Hematopoietic multipotent progenitor cell (in vitro differentiated cells): Measurements from ENCODE around the gene LTBP1. TPM values are rescaled to one million over a fixed set of nuclear protein-coding genes. Genes with fewer than 3 reads are reported as not detected.

Source experiments
- DNase-seq, 3 donors: peaks; one replicate each; pipeline ENCODE4 v3.0.0-alpha.2; 2011 to 2015; ENCODE audit warnings: low read depth in 2 of 3, low spot score in 2 of 3
- total RNA-seq: library from RNA; depleted of rRNA; stranded (reverse); fragments of >200 nt; gene quantifications from one replicate; pipeline ENCODE4 v1.2.3, GENCODE V29; 2012

Gene LTBP1
- total RNA-seq, 1 donor: 4.3 TPM

DNA sequence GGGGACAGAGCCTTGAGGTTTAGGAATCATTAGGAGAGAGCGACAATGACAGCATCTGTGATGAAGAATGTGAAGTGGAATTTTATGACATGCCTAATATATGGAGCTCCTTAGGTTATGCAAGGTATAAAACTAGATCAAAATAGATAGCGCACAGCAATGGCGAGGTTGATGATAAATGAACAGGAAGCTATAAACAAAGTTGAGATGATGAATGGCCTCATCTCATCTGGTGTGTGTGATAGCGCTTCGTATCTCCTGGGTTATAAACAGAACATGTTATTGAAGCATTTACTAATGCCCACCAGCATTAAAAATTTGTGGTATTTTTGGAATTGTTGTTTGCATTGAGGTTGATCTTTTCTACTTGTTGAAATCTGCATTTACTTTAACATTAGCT, 231.5 kb downstream of the LTBP1 start:
- DNase-seq: no peak

DNA sequence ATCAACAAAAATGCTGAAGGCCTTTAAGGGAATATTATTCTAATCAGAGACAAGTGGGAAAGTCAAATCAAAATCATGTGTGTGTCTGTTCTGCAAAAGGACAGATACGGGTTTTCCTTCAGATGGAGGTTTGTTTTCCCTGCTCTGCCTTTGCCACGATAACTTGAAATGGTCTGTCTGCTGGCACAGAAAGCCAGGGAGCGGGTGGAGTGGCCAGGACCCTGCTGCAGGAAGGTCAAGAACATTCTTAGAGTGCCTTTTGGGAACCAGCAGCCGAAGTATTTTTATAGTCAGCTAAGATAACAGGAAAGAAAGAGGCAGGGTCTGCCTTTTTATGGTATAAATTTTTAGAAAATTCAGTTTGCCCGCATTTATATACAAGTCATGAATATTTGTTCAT, 234.2 kb downstream of the LTBP1 start:
- DNase-seq: no peak

DNA sequence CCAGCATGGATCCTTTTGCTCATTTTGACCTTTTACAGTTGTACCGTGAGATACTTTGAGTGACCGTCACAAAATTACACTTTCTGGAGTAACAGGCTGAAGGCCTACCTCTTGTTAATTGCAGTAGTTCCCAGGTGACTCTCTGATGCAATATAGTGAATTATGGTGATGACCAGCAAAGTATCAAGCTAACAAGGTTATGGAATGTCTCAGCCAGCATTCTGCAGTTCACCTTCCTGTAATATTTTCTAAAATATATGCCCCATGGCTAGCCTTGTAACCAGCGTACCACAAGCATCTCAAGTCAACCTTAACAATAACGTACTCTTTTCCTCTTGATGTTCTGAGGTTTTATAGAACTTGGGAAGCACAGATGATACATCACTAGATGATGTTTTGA, 234.7 kb downstream of the LTBP1 start:
- no peak for DNase-seq

DNA sequence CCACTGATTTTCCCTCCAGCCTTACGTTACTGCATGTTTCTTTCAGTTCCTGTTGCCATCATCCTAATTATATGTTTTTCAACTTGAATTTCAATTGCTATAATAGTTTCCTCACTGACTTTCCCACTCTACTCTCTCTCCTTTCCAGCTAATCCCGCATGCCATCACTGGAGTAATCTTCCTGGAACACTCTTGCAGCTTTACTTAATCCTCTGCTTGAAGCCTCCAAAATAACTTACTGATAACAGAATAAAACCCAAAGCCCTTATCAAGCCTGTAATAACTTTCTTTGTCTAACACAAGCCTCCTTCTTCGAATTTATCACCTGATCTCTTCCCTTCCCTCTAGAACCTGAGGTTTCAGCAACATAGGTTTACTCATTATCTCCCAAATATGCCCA, 237.3 kb downstream of the LTBP1 start:
- no peak for DNase-seq

- DNase-seq: no peak
Measured at GRCh38 chr2:33186937-33187336, 240.2 kb downstream of the LTBP1 start.

GRCh38 chr2:33188799-33189198, 242.0 kb downstream of the LTBP1 start:
- no peak for DNase-seq

- no peak for DNase-seq
Measured at GRCh38 chr2:33190393-33190937, 243.7 kb downstream of the LTBP1 start.

DNA sequence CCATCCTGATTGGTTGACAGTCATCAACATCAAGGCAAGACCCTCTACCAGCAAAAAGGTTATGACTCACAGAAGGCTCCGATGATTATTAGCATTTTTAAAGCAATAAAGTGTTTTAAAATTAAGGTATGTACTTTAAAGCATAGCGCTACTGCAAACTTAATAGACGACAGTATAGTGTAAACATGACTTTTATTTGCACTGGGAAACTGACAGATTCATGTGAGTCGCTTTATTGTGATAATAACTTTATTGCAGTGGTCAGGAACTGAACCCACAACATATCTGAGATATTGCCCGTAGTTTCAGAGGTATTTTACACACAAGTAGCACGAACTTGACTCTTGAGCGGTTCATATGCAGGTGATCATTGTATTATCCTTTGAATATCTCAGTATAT, 249.1 kb downstream of the LTBP1 start:
- DNase-seq: no peak

- no peak for DNase-seq
Measured at GRCh38 chr2:33196700-33197099, 249.9 kb downstream of the LTBP1 start.

GRCh38 chr2:33197198-33197938, 250.6 kb downstream of the LTBP1 start:
- DNase-seq: no peak

GRCh38 chr2:33202641-33203522, 256.1 kb downstream of the LTBP1 start:
- no peak for DNase-seq

DNA sequence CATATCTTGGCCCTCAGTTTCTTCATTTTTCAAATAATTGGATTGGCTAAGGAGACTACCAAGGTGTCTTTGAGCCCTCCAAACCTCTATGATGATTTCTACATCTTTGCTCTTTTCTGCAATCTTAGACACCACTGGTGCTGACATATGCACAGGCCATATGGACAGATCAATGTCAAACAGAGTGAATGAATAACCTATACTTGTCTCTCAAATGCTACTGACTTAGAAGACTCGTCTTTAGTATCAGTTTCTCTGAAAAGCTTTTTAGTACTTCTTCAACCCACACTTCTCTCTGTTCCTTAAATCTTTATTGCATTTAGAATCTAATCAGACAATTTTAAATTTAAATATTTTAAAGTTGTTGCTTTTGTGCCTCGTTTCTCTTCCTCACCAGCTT, 258.2 kb downstream of the LTBP1 start:
- no peak for DNase-seq

DNA sequence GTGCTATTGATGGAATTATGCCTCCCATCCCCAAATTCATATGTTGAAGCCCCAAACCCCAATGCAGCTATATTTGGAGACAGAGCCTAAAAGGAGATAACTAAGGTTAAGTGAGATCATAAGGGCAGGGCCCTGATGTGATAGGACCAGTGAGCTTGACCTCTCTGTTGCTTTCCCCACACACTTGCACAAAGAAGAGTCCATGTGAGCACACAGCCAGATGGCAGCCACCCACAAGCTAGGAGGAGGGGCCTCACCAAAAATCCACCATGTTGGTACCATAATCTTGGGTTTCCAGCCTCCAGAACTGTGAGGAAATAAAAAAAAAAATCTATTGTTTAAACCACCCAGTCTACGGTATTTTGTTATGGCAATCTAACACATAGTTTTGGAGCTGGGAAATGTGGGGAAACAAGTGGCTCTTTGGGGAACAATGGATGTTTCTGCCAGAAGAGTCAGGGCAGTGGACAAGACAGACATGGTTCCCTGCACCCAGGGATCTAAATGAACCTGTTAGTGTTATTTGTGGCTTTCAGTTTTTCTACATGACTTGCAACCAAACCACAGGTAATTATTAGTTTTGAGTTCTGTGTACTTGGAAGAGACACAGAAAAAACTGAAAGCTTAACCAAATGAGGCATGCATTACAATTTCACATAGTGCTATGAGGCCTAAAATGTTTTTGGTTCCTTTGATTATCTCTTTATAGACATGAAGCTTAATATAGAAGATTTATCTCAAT, 259.1 kb downstream of the LTBP1 start:
- no peak for DNase-seq

- no peak for DNase-seq
Measured at GRCh38 chr2:33207151-33207740, 260.5 kb downstream of the LTBP1 start.

GRCh38 chr2:33208400-33208799, 261.6 kb downstream of the LTBP1 start:
- no peak for DNase-seq

DNA sequence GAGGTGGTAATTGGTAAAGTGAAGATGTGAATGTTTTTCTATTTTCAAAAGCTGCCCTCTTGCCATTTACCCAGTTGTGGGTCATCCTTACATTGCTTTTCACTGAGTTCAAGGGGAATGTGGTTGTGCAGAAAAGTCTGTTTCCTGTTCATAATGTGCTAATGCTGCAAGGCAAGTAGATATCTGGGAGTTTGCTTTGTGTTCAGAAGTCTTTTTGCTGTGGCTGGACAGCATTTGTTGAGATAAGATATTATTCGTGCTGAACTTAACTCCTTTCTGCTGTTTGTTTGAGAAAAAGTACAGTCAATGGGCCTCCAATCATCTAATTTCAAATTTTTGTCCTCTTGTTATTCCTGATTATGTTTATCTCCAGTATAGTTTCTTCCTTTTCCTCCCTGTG, 263.2 kb downstream of the LTBP1 start:
- DNase-seq: peak in 1 of 3 donors; percentile 7

- no peak for DNase-seq
Measured at GRCh38 chr2:33210626-33211025, 263.9 kb downstream of the LTBP1 start.

GRCh38 chr2:33212151-33212550, 265.4 kb downstream of the LTBP1 start:
- no peak for DNase-seq

DNA sequence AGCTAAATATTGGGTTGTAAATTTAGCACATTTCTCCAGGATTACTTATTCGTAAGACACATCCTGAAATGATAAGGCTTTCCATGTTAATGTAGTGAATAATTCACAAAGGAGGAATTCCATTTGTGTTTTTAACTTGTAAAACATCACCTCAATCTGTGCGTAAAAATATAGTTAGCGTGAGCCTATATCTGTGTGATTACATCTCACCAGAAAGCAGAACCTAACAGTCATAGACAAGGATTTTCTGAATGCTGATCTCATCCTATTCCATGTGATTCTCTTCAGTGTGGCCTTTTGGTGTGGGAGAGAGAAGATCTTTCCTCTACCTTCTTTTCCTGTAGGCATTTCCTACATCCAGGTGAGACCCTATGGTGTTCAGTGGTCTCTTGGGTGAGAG, 266.5 kb downstream of the LTBP1 start:
- DNase-seq: no peak

GRCh38 chr2:33213648-33214047, 266.9 kb downstream of the LTBP1 start:
- no peak for DNase-seq

GRCh38 chr2:33214436-33214835, 267.7 kb downstream of the LTBP1 start:
- no peak for DNase-seq
